Lung (tissue), 12 donors: Measurements from ENCODE around the gene CACNA1D. TPM values are rescaled to one million over a fixed set of nuclear protein-coding genes. Genes with fewer than 3 reads are reported as not detected.
A peak's percentile ranks its signal among the peaks of the same experiment; 100 is the strongest.

Experiments
- ATAC-seq: fragments of 200-7000 bp; cut with Tn5 transposase; one replicate; pipeline ENCODE4 v1.9.1; 2020; ENCODE audit warnings: moderate number of reproducible peaks; ENCODE audit not compliant: insufficient read depth, low FRiP score
- DNase-seq, 3 donors: peaks; one replicate each; pipeline ENCODE4 v3.0.0-alpha.2; 2013 to 2017
- H3K27ac ChIP-seq, 2 donors: one replicate each; pipeline ENCODE4 v1.5.1; 2013; ENCODE audit warnings: mild to moderate bottlenecking in 2 of 2, moderate library complexity in 2 of 2, control low read depth in 1 of 2, inconsistent platforms in 1 of 2, low read depth in 1 of 2, low read length in 1 of 2
- H3K27me3 ChIP-seq, 3 donors: one replicate each; pipeline ENCODE4 v1.5.1; 2013; ENCODE audit warnings: low read length in 2 of 3; ENCODE audit not compliant: control insufficient read depth in 3 of 3, insufficient read depth in 3 of 3
- H3K36me3 ChIP-seq, 4 donors: one replicate each; pipeline ENCODE4 v1.5.1; 2013; ENCODE audit warnings: low read length in 4 of 4, mild to moderate bottlenecking in 1 of 4, moderate library complexity in 1 of 4; ENCODE audit not compliant: control insufficient read depth in 4 of 4, insufficient read depth in 4 of 4
- H3K4me1 ChIP-seq, 5 donors: one replicate each; pipeline ENCODE4 v1.5.1; 2013; ENCODE audit warnings: low read length in 5 of 5, mild to moderate bottlenecking in 2 of 5, moderate library complexity in 1 of 5; ENCODE audit not compliant: control insufficient read depth in 5 of 5, insufficient read depth in 5 of 5
- H3K4me3 ChIP-seq: one replicate; pipeline ENCODE4 v1.5.1; 2013; ENCODE audit warnings: mild to moderate bottlenecking, control low read depth, moderate library complexity
- H3K9ac ChIP-seq, 2 donors: one replicate each; pipeline ENCODE4 v1.5.1; 2013; ENCODE audit warnings: low read length in 2 of 2, control low read depth in 1 of 2; ENCODE audit not compliant: insufficient read depth in 1 of 2
- H3K9me3 ChIP-seq, 4 donors: one replicate each; pipeline ENCODE4 v1.5.1; 2013; ENCODE audit warnings: low read length in 3 of 4, mild to moderate bottlenecking in 1 of 4, moderate library complexity in 1 of 4; ENCODE audit not compliant: control insufficient read depth in 4 of 4, insufficient read depth in 3 of 4
- WGBS, 2 donors: extraction: QIAGEN DNeasy Blood & Tissue Kit; methylation state at CpG; one replicate each; pipeline ENCODE4 v1.1.7; 2013; 5-methylcytosine and 5-hydroxymethylcytosine counted together
- polyA plus RNA-seq, 2 donors: library from polyadenylated mRNA; stranded (reverse); fragments of 200-250 nt; gene quantifications; one replicate each; pipeline ENCODE4 v1.2.1, GENCODE V29; 2013
- total RNA-seq, 2 donors: library from RNA; depleted of rRNA in 1 of 2; stranded (reverse); fragments of >200 nt in 1 of 2; gene quantifications; one replicate each; pipeline ENCODE4 v1.2.1, GENCODE V29; 2014 to 2021
- TF ChIP-seq, protein P1 (sequence below): IDR thresholded peaks from 2 replicates; pipeline ENCODE4 v1.5.1; 2012; ENCODE audit warnings: mild to moderate bottlenecking; ENCODE audit errors: control extremely low read depth, extremely low read depth
- donor health status: control.
- donor health status: control.
- donor health status: Bipolar disorder and iron deficiency.
- donor health status: healthy.
- donor health status: DM: yes; HTN: yes; CAD: no.

Gene CACNA1D
- total and polyA plus RNA-seq, 4 donors = 2.7 to 96.8 (median 23.1) TPM

DNA sequence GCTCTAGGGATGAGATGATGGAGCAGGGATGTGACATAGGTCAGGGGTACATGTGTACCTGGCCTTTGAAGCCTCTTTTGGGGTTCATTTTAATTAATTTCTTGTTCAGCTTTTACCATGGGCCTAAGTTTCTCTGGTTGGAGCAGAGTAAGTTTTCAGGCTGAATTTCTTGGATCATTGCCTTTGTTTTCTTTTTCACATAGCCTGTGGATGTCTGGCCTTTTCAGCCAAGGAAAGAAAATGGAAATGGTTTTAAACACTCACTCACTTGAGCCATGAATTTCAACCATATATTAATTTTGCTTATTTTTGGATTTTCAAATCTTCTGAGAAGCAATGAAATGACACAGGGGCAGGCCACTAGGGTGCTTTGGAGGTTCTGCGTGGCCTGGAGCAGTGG is 30.2 kb downstream of the CACNA1D start:
- Histone ChIP-seq H3K4me3 (no peak overlapping the region), H3K9ac (no peak overlapping the region), H3K9me3 (no peaks in the 10 kb centered on the region), H3K27me3 (no peaks in the 10 kb centered on the region), H3K4me1 (peaks cover 0 to 39% (median 22%) of the 10 kb centered on the region in 5 donors), H3K36me3 (peaks cover 0 to 22% (median 5%) of the 10 kb centered on the region in 4 donors), H3K27ac (no peak overlapping the region)
- 71 to 88% methylated on average over 1 of the region's 1 CpG for WGBS, 2 donors
- ATAC-seq = no peak
- DNase-seq = peak in 2 of 3 donors; percentile 45 to 77
- TF ChIP-seq, protein P1, sequence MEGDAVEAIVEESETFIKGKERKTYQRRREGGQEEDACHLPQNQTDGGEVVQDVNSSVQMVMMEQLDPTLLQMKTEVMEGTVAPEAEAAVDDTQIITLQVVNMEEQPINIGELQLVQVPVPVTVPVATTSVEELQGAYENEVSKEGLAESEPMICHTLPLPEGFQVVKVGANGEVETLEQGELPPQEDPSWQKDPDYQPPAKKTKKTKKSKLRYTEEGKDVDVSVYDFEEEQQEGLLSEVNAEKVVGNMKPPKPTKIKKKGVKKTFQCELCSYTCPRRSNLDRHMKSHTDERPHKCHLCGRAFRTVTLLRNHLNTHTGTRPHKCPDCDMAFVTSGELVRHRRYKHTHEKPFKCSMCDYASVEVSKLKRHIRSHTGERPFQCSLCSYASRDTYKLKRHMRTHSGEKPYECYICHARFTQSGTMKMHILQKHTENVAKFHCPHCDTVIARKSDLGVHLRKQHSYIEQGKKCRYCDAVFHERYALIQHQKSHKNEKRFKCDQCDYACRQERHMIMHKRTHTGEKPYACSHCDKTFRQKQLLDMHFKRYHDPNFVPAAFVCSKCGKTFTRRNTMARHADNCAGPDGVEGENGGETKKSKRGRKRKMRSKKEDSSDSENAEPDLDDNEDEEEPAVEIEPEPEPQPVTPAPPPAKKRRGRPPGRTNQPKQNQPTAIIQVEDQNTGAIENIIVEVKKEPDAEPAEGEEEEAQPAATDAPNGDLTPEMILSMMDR = no peak

DNA sequence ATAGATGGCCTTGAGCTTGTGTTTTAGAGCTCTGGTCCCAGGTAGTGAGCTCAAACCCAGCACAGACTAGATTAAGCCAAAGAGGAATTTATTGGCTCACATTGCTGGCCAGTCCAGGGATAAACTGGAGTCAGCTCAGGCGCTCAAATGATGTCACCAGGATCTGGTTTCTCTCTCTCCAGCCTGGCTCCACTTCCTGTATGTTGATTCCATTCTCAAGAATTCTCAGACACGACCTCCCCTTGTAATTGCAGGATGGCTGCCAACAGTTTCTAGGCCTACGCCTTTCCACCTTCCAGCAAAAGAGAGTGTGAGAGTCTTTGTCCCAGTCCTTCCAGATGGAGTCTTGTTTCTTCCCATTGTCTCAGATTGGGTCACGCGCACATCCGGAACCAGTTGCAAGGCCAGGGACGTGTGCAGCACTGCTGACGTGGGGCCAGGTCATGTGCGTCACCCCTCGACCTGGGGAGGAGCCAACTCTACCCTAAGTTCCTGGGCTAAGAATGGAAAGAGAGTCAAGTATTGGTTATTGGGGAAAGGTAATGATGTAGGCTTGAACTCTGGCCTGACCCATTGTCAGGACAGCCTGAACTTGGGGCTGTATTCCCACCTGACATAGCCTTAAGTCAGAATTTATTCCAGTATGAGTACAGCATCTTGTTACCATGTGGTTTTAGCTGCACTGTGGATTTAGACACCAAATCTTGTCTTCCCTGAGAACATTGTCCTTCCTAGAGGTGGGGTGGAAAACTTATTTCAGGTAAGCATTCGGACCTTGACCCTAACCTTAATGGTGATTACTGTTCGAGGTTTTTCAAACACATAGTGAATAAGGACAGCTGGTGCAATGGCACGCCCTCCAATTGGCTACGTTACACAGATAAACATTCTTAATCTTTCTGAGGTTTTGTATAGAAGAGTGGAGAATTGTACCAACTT is 31.6 kb downstream of the CACNA1D start:
- Histone ChIP-seq H3K4me1 (peaks cover 0 to 34% (median 21%) of the 10 kb centered on the region in 5 donors), H3K27ac (peak overlapping the region in 1 of 2 donors; percentile 28), H3K9me3 (peaks cover 0 to 2% (median 0%) of the 10 kb centered on the region in 4 donors), H3K27me3 (no peaks in the 10 kb centered on the region), H3K9ac (no peak overlapping the region), H3K4me3 (no peak overlapping the region), H3K36me3 (peaks cover 0 to 18% (median 5%) of the 10 kb centered on the region in 4 donors)
- TF ChIP-seq, protein P1 = no peak
- 79 to 86% methylated on average over 14 of the region's 14 CpGs for WGBS, 2 donors
- ATAC-seq = no peak
- DNase-seq = peak; percentile 42 to 74 (median 69)

DNA sequence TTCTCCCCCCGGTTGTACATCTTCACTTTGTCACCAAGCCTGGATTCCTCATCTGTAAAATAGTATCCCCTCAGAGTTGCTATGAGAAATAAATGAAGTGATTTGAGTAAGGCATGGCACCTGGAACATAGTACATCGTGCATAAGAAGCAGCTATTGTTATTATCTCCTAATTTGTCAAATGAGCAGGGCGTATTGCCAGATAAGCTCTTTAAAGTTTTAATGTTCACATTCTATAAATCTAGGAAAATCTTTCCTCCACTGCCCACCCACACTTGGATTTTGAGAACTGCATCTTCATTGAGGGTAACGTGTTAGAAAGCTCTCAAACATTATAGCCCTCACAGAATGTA is 32.3 kb downstream of the CACNA1D start:
- 78 to 84% methylated on average over 4 of the region's 4 CpGs for WGBS, 2 donors
- Histone ChIP-seq H3K9ac (no peak overlapping the region), H3K9me3 (peaks cover 0 to 2% (median 0%) of the 10 kb centered on the region in 4 donors), H3K4me1 (peaks cover 0 to 35% (median 21%) of the 10 kb centered on the region in 5 donors), H3K4me3 (no peak overlapping the region), H3K36me3 (peaks cover 0 to 14% (median 5%) of the 10 kb centered on the region in 4 donors), H3K27me3 (no peaks in the 10 kb centered on the region), H3K27ac (no peak overlapping the region)
- DNase-seq (peak in 2 of 3 donors; percentile 68 to 86), ATAC-seq (no peak)
- TF ChIP-seq, protein P1 = no peak
